Left lung (tissue), 10 donors: ENCODE results near the gene LMO1. TPM values are rescaled to one million over a fixed set of nuclear protein-coding genes. Genes with fewer than 3 reads are reported as not detected.

Source experiments
- ATAC-seq: fragments of 200-7000 bp; cut with Tn5 transposase; one replicate; pipeline ENCODE4 v1.9.1; 2020; ENCODE audit warnings: moderate library complexity
- DNase-seq, 4 donors: peaks; one replicate each; pipeline ENCODE4 v3.0.0-alpha.2; 2013 to 2020
- H3K27ac ChIP-seq, 2 donors: fragments of 200-600 bp; sonication (generic) in 1 of 2; one replicate each; pipeline versions ENCODE4 v1.5.0 to v1.8.0; 2020 to 2021
- H3K27me3 ChIP-seq, 2 donors: fragments of 200-600 bp; sonication (generic) in 1 of 2; one replicate each; pipeline versions ENCODE4 v1.5.0 to v1.8.0; 2020 to 2021
- H3K36me3 ChIP-seq, 2 donors: fragments of 200-600 bp; sonication (generic) in 1 of 2; one replicate each; pipeline versions ENCODE4 v1.5.0 to v1.8.0; 2020 to 2021
- H3K4me1 ChIP-seq, 2 donors: fragments of 200-600 bp; one replicate each; pipeline ENCODE4 v1.8.0; 2021
- H3K4me3 ChIP-seq, 2 donors: fragments of 200-600 bp; sonication (generic) in 1 of 2; one replicate each; pipeline versions ENCODE4 v1.5.0 to v1.8.0; 2020 to 2021; ENCODE audit warnings: mild to moderate bottlenecking in 1 of 2
- H3K9me3 ChIP-seq, 2 donors: fragments of 200-600 bp; sonication (generic) in 1 of 2; one replicate each; pipeline versions ENCODE4 v1.5.0 to v1.8.0; 2020 to 2021
- CTCF ChIP-seq, 2 donors: fragments of 200-600 bp; sonication (generic) in 1 of 2; IDR thresholded peaks; one replicate each; pipeline versions ENCODE4 v1.5.0 to v1.8.0; 2021; ENCODE audit warnings: antibody characterized with exemption in 2 of 2
- intact Hi-C, 2 donors: fragments of 100-400 bp; cut with DNase I; formaldehyde crosslinking; loops; one replicate each; pipeline versions ENCODE4 v1.11.2 to v1.14.2; 2022
- polyA plus RNA-seq, 6 donors: library from polyadenylated mRNA; unstranded; fragments of 120-200 nt; gene quantifications; one replicate each; pipeline ENCODE4 v1.2.1, GENCODE V29; 2013; ENCODE audit not compliant: insufficient read length in 6 of 6
- total RNA-seq, 2 donors: library from RNA; stranded (reverse); fragmentation: NEBNext Ultra II Directional; extraction: Animal tissue kit (Norgen Biotek cat#: 25700); gene quantifications; one replicate each; pipeline ENCODE4 v1.2.1, GENCODE V29; 2021
- donor health status: DM: no; HTN: yes; CAD: no.
- donor health status: DM: no; HTN: no; CAD: no.

LMO1 gene
- total and polyA plus RNA-seq, 8 donors = 0.18 to 0.48 (median 0.23) TPM; not detected in 3

- no peaks in the 10 kb centered on the region for H3K9me3 ChIP-seq
- H3K36me3 ChIP-seq = no peaks in the 10 kb centered on the region
- peaks cover 0 to 11% of the 10 kb centered on the region in 2 donors for H3K27me3 ChIP-seq
- H3K4me1 ChIP-seq = no peaks in the 10 kb centered on the region
- no peak for TF ChIP-seq CTCF (IDR thresholded peaks at IDR 0.05)
- intact Hi-C loops = no loop called here
- H3K4me3 ChIP-seq = no peak overlapping the region
- DNase-seq = no peak
- peak; percentile 19 for ATAC-seq
- H3K27ac ChIP-seq = peak overlapping the region in 1 of 2 donors; percentile 13
Measured at GRCh38 chr11:8213376-8213775, 50.3 kb downstream of the LMO1 start.

- TF ChIP-seq CTCF (IDR thresholded peaks at IDR 0.05) = peak; percentile 6 to 38
- Histone ChIP-seq H3K27ac (no peak overlapping the region), H3K4me1 (peaks cover 0 to 17% of the 10 kb centered on the region in 2 donors), H3K9me3 (no peaks in the 10 kb centered on the region), H3K4me3 (no peak overlapping the region), H3K27me3 (peaks cover 0 to 36% of the 10 kb centered on the region in 2 donors), H3K36me3 (no peaks in the 10 kb centered on the region)
- intact Hi-C loops = no loop called here
- no peak for DNase-seq
- no peak for ATAC-seq
Measured at GRCh38 chr11:8209208-8209807, 54.4 kb downstream of the LMO1 start.

GRCh38 chr11:8207080-8208000, 56.3 kb downstream of the LMO1 start:
- DNase-seq = no peak
- H3K4me3 ChIP-seq = no peak overlapping the region
- H3K27ac ChIP-seq = peak overlapping the region; percentile 17 to 74

GRCh38 chr11:8206251-8207079, 57.2 kb downstream of the LMO1 start:
- no peak for TF ChIP-seq CTCF (IDR thresholded peaks at IDR 0.05)
- H3K27me3 ChIP-seq = peaks cover 0 to 36% of the 10 kb centered on the region in 2 donors
- H3K4me1 ChIP-seq = peaks cover 0 to 26% of the 10 kb centered on the region in 2 donors
- no peaks in the 10 kb centered on the region for H3K36me3 ChIP-seq
- DNase-seq (peak in 2 of 4 donors; percentile 61 to 77), ATAC-seq (peak; percentile 74)
- H3K27ac ChIP-seq = peak overlapping the region; percentile 17 to 74
- intact Hi-C loops = no loop called here
- H3K9me3 ChIP-seq = no peaks in the 10 kb centered on the region
- H3K4me3 ChIP-seq = peak overlapping the region in 1 of 2 donors; percentile 3

More at GRCh38 chr11:8207080-8208000, 56.3 kb downstream of the LMO1 start:
- H3K36me3 ChIP-seq = no peaks in the 10 kb centered on the region
- H3K4me1 ChIP-seq = peaks cover 0 to 19% of the 10 kb centered on the region in 2 donors
- ATAC-seq = no peak
- H3K27me3 ChIP-seq = peaks cover 0 to 36% of the 10 kb centered on the region in 2 donors
- intact Hi-C loops = no loop called here
- H3K9me3 ChIP-seq = no peaks in the 10 kb centered on the region
- no peak for TF ChIP-seq CTCF (IDR thresholded peaks at IDR 0.05)
